WTC11 (cell line): ENCODE measurements around the gene ILF3. TPM values are rescaled to one million over a fixed set of nuclear protein-coding genes. Genes with fewer than 3 reads are reported as not detected.

ENCODE experiments used
- ATAC-seq: fragments of 200-7000 bp; cut with Tn5 transposase; 2 replicates; pipeline ENCODE4 v1.10.0; 2021; ENCODE audit warnings: mild to moderate bottlenecking, moderate library complexity
- CTCF ChIA-PET: fragments of 300-600 bp; sonication (Branson Sonifier 250); formaldehyde crosslinking; loops from one replicate; lab custom pipeline; 2021; ENCODE audit warnings: antibody characterized with exemption; lab: Charles Lee
- POLR2A ChIA-PET: fragments of 350-600 bp; sonication (Branson Sonifier 250); formaldehyde crosslinking; loops from one replicate; lab custom pipeline; 2021; ENCODE audit warnings: antibody characterized with exemption; lab: Charles Lee
- DNase-seq: peaks from one replicate; pipeline ENCODE4 v3.0.0; 2021; ENCODE audit warnings: low spot score
- H3K27ac Mint-ChIP-seq: 2 replicates; pipeline ENCODE4 v1.8.0; 2021; ENCODE audit warnings: mixed read lengths
- H3K27me3 Mint-ChIP-seq: 2 replicates; pipeline ENCODE4 v1.8.0; 2021; ENCODE audit warnings: low read depth, mild to moderate bottlenecking, moderate library complexity, mixed read lengths
- H3K36me3 Mint-ChIP-seq: 2 replicates; pipeline ENCODE4 v1.8.0; 2021; ENCODE audit warnings: mixed read lengths
- H3K4me1 Mint-ChIP-seq: 2 replicates; pipeline ENCODE4 v1.8.0; 2022; ENCODE audit warnings: mixed read lengths
- H3K4me3 Mint-ChIP-seq: 2 replicates; pipeline ENCODE4 v1.8.0; 2021; ENCODE audit warnings: mild to moderate bottlenecking, moderate library complexity, mixed read lengths
- H3K9me3 Mint-ChIP-seq: 2 replicates; pipeline ENCODE4 v1.8.0; 2021; ENCODE audit warnings: mixed read lengths
- ATF3 ChIP-seq: sonication (generic); formaldehyde crosslinking; conservative IDR thresholded peaks from 2 replicates; pipeline ENCODE4 v1.8.1; 2022; ENCODE audit warnings: mild to moderate bottlenecking, missing genetic modification reagents
- CBFB ChIP-seq: sonication (generic); formaldehyde crosslinking; IDR thresholded peaks from 2 replicates; pipeline ENCODE4 v1.8.1; 2022; ENCODE audit warnings: mild to moderate bottlenecking, low read depth, missing genetic modification reagents
- CDX4 ChIP-seq: fragments of 250-450 bp; sonication (Bioruptor Pico); IDR thresholded peaks from 2 replicates; pipeline ENCODE4 v1.9.0; 2021; ENCODE audit warnings: moderate library complexity, mild to moderate bottlenecking, inconsistent platforms, borderline replicate concordance
- CREB1 ChIP-seq: sonication (generic); formaldehyde crosslinking; IDR thresholded peaks from 2 replicates; pipeline ENCODE4 v1.8.0; 2023; ENCODE audit warnings: mild to moderate bottlenecking, missing genetic modification reagents
- CREM ChIP-seq: sonication (generic); formaldehyde crosslinking; IDR thresholded peaks from 2 replicates; pipeline ENCODE4 v1.8.1; 2022; ENCODE audit warnings: mild to moderate bottlenecking, missing genetic modification reagents, moderate library complexity
- E2F1 ChIP-seq: sonication (generic); formaldehyde crosslinking; IDR thresholded peaks from 2 replicates; pipeline ENCODE4 v1.8.0; 2022; ENCODE audit warnings: mild to moderate bottlenecking, missing genetic modification reagents
- E2F4 ChIP-seq: sonication (generic); formaldehyde crosslinking; IDR thresholded peaks from 2 replicates; pipeline ENCODE4 v1.8.1; 2022; ENCODE audit warnings: low read depth, mild to moderate bottlenecking, moderate library complexity, missing genetic modification reagents, borderline replicate concordance
- EMX1 ChIP-seq: fragments of 250-450 bp; sonication (Bioruptor Pico); IDR thresholded peaks from 2 replicates; pipeline ENCODE4 v1.8.0; 2021; ENCODE audit warnings: mild to moderate bottlenecking
- FOXJ3 ChIP-seq: sonication (generic); formaldehyde crosslinking; IDR thresholded peaks from 2 replicates; pipeline ENCODE4 v1.9.0; 2021; ENCODE audit warnings: missing genetic modification reagents, mild to moderate bottlenecking, borderline replicate concordance
- FOXK1 ChIP-seq: sonication (generic); formaldehyde crosslinking; IDR thresholded peaks from 2 replicates; pipeline ENCODE4 v1.8.0; 2022; ENCODE audit warnings: mild to moderate bottlenecking, moderate library complexity, missing genetic modification reagents
- IRF2 ChIP-seq: sonication (generic); formaldehyde crosslinking; IDR thresholded peaks from 2 replicates; pipeline ENCODE4 v1.8.0; 2022; ENCODE audit warnings: low read depth, missing genetic modification reagents, borderline replicate concordance
- JAZF1 ChIP-seq: fragments of 250-450 bp; sonication (Bioruptor Pico); IDR thresholded peaks from 2 replicates; pipeline ENCODE4 v1.9.0; 2021; ENCODE audit warnings: moderate library complexity, mild to moderate bottlenecking, inconsistent platforms
- KAT7 ChIP-seq: sonication (generic); formaldehyde crosslinking; IDR thresholded peaks from 2 replicates; pipeline ENCODE4 v1.8.1; 2023; ENCODE audit warnings: missing genetic modification reagents, mild to moderate bottlenecking, borderline replicate concordance
- NFATC4 ChIP-seq: fragments of 250-450 bp; sonication (Bioruptor Pico); IDR thresholded peaks from 2 replicates; pipeline ENCODE4 v1.9.0; 2021; ENCODE audit warnings: mild to moderate bottlenecking
- NFYB ChIP-seq: sonication (generic); formaldehyde crosslinking; conservative IDR thresholded peaks from 2 replicates; pipeline ENCODE4 v1.8.0; 2022; ENCODE audit warnings: low read depth, missing genetic modification reagents
- PRDM15 ChIP-seq: sonication (generic); formaldehyde crosslinking; IDR thresholded peaks from 2 replicates; pipeline ENCODE4 v1.8.0; 2022; ENCODE audit warnings: missing genetic modification reagents
- RELA ChIP-seq: sonication (generic); formaldehyde crosslinking; IDR thresholded peaks from 2 replicates; pipeline ENCODE4 v1.8.1; 2022; ENCODE audit warnings: missing genetic modification reagents, mild to moderate bottlenecking, borderline replicate concordance
- SMAD4 ChIP-seq: sonication (generic); formaldehyde crosslinking; IDR thresholded peaks from 2 replicates; pipeline ENCODE4 v1.8.0; 2022; ENCODE audit warnings: mild to moderate bottlenecking, missing genetic modification reagents
- TCF7 ChIP-seq: sonication (generic); formaldehyde crosslinking; IDR thresholded peaks from 2 replicates; pipeline ENCODE4 v1.8.0; 2022; ENCODE audit warnings: mild to moderate bottlenecking, low read depth, missing genetic modification reagents, moderate library complexity
- TEAD1 ChIP-seq: sonication (generic); formaldehyde crosslinking; IDR thresholded peaks from 2 replicates; pipeline ENCODE4 v1.8.0; 2022; ENCODE audit warnings: mild to moderate bottlenecking, missing genetic modification reagents
- ZBTB21 ChIP-seq: sonication (generic); formaldehyde crosslinking; IDR thresholded peaks from 2 replicates; pipeline ENCODE4 v1.8.1; 2023; ENCODE audit warnings: mild to moderate bottlenecking, missing genetic modification reagents, borderline replicate concordance
- ZNF138 ChIP-seq: sonication (generic); formaldehyde crosslinking; conservative IDR thresholded peaks from 2 replicates; pipeline ENCODE4 v1.8.1; 2022; ENCODE audit warnings: mild to moderate bottlenecking, moderate library complexity, missing genetic modification reagents
- ZNF263 ChIP-seq: sonication (generic); formaldehyde crosslinking; IDR thresholded peaks from 2 replicates; pipeline ENCODE4 v1.8.1; 2022; ENCODE audit warnings: low read depth, mild to moderate bottlenecking, moderate library complexity, missing genetic modification reagents
- ZNF416 ChIP-seq: fragments of 250-450 bp; sonication (Bioruptor Pico); IDR thresholded peaks from 2 replicates; pipeline ENCODE4 v1.9.0; 2021; ENCODE audit warnings: mild to moderate bottlenecking, inconsistent platforms
- ZNF425 ChIP-seq: fragments of 250-450 bp; sonication (Bioruptor Pico); conservative IDR thresholded peaks from 2 replicates; pipeline ENCODE4 v1.9.0; 2021; ENCODE audit warnings: mild to moderate bottlenecking
- ZNF671 ChIP-seq: fragments of 250-450 bp; sonication (Bioruptor Pico); IDR thresholded peaks from 2 replicates; pipeline ENCODE4 v1.8.0; 2021; ENCODE audit warnings: mild to moderate bottlenecking
- total RNA-seq: library from RNA; stranded (reverse); gene quantifications from 3 replicates; pipeline ENCODE4 v1.2.3, GENCODE V29; 2021

ILF3 gene
- total RNA-seq, 1 experiment from 2014 or later: 659 TPM

- POLR2A ChIA-PET: no interaction called here
- DNase-seq: no peak
- Mint-ChIP-seq H3K36me3 (peaks cover 57% of the 10 kb centered on the region), H3K27ac (no peak overlapping the region), H3K4me3 (no peak overlapping the region), H3K9me3 (no peaks in the 10 kb centered on the region), H3K4me1 (peaks cover 12% of the 10 kb centered on the region), H3K27me3 (no peaks in the 10 kb centered on the region)
- ATAC-seq: no peak
- CTCF ChIA-PET: no interaction called here
- TF ChIP-seq TCF7: no peak
- TF ChIP-seq IRF2 (CRISPR knock-in tag): no peak
- no peak for TF ChIP-seq CBFB (CRISPR knock-in tag)
- no peak for TF ChIP-seq JAZF1
- no peak for TF ChIP-seq ZNF263 (CRISPR knock-in tag)
Observed at GRCh38 chr19:10631874-10632273, 22.3 kb upstream of the ILF3 start.

GRCh38 chr19:10634430-10634829 lies 19.7 kb upstream of the ILF3 start:
- POLR2A ChIA-PET: no interaction called here
- TF ChIP-seq ZBTB21 (CRISPR knock-in tag): no peak
- TF ChIP-seq SMAD4: no peak
- no peak for TF ChIP-seq TEAD1 (CRISPR knock-in tag)
- TF ChIP-seq E2F4: no peak
- no peak for TF ChIP-seq RELA (CRISPR knock-in tag)
- ATAC-seq (no peak), DNase-seq (no peak)
- Mint-ChIP-seq H3K27me3 (no peaks in the 10 kb centered on the region), H3K4me1 (peaks cover 9% of the 10 kb centered on the region), H3K36me3 (peaks cover 63% of the 10 kb centered on the region), H3K27ac (no peak overlapping the region), H3K9me3 (no peaks in the 10 kb centered on the region), H3K4me3 (no peak overlapping the region)
- CTCF ChIA-PET: interaction anchor here (2.2 to 2.6 kb wide), 2 partner anchors 10 to 53 kb away, joined by 9 to 15 read pairs; no protein-coding TSS in a partner anchor

GRCh38 chr19:10634963-10635362 lies 19.2 kb upstream of the ILF3 start:
- peaks cover 9% of the 10 kb centered on the region for H3K4me1 Mint-ChIP-seq
- H3K27ac Mint-ChIP-seq: no peak overlapping the region; the same call in 1 of the 2 replicates
- H3K9me3 Mint-ChIP-seq: no peaks in the 10 kb centered on the region
- H3K4me3 Mint-ChIP-seq: no peak overlapping the region
- DNase-seq (no peak), ATAC-seq (no peak)
- no peaks in the 10 kb centered on the region for H3K27me3 Mint-ChIP-seq
- POLR2A ChIA-PET: interaction anchor here (0.6 kb wide), 1 partner anchor 61 kb away, joined by 4 read pairs; no protein-coding TSS in a partner anchor
- CTCF ChIA-PET: interaction anchor here (2.2 to 2.6 kb wide), 2 partner anchors 9 to 54 kb away, joined by 9 to 15 read pairs; no protein-coding TSS in a partner anchor
- peaks cover 63% of the 10 kb centered on the region for H3K36me3 Mint-ChIP-seq
- TF ChIP-seq ZNF416 (CRISPR knock-in tag): no peak
- no peak for TF ChIP-seq CDX4 (CRISPR knock-in tag)
- TF ChIP-seq ATF3 (CRISPR knock-in tag): no peak
- TF ChIP-seq EMX1: no peak
- no peak for TF ChIP-seq FOXJ3 (CRISPR knock-in tag)
- no peak for TF ChIP-seq ZNF671 (CRISPR knock-in tag)
- TF ChIP-seq NFATC4 (CRISPR knock-in tag): no peak
- TF ChIP-seq KAT7: no peak
- no peak for TF ChIP-seq ZNF425 (CRISPR knock-in tag)
- no peak for TF ChIP-seq JAZF1
- TF ChIP-seq ZNF138: no peak
- TF ChIP-seq E2F1: no peak
- TF ChIP-seq CREB1: no peak
- TF ChIP-seq PRDM15 (CRISPR knock-in tag): no peak
- TF ChIP-seq CREM (CRISPR knock-in tag): no peak
- no peak for TF ChIP-seq NFYB (CRISPR knock-in tag)
- no peak for TF ChIP-seq FOXK1 (CRISPR knock-in tag)
